Stimulated activated CD4-positive, alpha-beta T cell treated with anti-CD3 and anti-CD28 coated beads, Interleukin-15, amount 100 ng/mL, for 1 hour (primary cell): ENCODE results near the gene AARS2.
"Not testable (repeated sequence)": the region's sequence is repeated elsewhere in the genome, so short reads cannot be mapped to it uniquely, and the experiment has no call there.

Source experiments
- DNase-seq, 2 donors: peaks; one replicate each; pipeline ENCODE4 v3.0.0-alpha.2; 2020; ENCODE audit warnings: low read depth in 1 of 2, low spot score in 1 of 2

Gene AARS2

DNA sequence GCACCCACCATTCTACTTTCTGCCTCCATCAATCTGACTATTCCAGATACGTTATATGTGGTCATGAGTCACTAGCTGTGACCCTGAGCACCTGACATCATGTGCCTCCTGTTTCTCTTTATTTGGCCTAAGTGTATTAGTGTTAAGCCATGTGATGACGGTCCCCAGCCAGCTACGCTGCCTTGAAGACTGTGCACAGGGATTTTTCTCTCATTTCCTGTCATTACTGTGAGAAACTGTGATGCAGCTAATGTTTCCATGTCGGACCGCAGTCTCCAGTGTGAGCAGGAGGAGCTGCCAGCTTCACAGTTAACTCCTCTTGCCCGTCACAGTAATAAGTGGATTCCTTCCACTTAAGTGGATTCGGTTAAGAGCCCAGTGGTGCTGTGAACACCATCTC lies 19.4 kb upstream of the AARS2 start:
- no peak for DNase-seq

GRCh38 chr6:44329858-44330257 lies 16.7 kb upstream of the AARS2 start:
- no peak for DNase-seq

- DNase-seq, result not testable (repeated sequence)
These were observed 15.1 kb upstream of the AARS2 start for GRCh38 chr6:44328203-44328602.

DNA sequence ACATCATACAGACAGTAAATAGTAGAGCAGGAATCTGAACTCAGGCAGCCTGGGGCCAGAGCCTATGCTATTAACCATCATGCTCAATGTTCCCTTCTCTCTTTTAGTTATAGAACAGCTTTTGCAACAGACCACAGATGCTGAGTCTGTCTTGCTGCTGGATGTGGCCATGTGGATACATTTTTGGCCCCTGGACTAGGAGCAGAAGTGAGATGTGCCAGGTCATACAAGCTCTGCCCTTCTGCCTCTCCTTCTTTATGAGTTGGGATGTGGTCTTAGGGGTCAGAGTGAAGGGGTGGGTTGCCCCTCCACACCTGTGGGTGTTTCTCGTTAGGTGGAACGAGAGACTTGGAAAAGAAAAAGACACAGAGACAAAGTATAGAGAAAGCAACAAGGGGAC lies 14.6 kb upstream of the AARS2 start:
- no peak for DNase-seq

DNA sequence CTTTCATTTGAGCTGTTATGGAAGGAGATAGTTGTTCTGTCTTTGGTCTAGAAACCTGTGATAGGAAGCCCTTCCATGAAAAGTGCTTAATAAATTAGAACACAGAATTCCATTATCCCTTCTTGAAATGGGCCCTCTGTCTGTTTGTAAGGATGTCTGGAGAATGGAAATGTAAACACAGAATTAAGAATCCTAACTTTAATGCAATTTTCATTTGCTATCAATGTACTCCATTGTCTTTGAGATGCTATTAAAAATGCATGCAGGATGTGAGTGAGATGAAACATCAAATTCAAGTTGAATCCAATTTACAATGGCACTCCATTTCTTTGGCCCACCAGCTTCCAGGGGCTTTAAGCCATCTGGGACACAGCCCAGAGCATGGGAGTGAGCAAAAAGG lies 13.9 kb upstream of the AARS2 start:
- no peak for DNase-seq

GRCh38 chr6:44321210-44321609 lies 8.1 kb upstream of the AARS2 start:
- no peak for DNase-seq

DNA sequence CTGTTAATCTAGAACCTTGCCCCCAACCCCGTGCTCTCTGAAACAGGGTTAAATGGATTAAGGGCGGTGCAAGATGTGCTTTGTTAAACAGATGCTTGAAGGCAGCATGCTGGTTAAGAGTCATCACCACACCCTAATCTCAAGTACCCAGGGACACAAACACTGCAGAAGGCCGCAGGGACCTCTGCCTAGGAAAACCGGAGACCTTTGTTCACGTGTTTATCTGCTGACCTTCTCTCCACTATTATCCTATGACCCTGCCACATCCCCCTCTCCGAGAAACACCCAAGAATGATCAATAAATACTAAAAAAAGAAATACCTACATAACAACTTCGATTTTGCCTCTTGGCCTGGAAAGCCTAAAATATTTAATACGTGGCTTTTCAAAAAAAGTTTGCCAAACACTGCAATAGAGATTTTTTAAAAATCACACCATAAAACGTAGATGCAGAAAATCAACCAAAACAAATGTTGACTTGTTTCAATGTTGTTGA lies 4.0 kb upstream of the AARS2 start:
- DNase-seq, result not testable (repeated sequence)

DNA sequence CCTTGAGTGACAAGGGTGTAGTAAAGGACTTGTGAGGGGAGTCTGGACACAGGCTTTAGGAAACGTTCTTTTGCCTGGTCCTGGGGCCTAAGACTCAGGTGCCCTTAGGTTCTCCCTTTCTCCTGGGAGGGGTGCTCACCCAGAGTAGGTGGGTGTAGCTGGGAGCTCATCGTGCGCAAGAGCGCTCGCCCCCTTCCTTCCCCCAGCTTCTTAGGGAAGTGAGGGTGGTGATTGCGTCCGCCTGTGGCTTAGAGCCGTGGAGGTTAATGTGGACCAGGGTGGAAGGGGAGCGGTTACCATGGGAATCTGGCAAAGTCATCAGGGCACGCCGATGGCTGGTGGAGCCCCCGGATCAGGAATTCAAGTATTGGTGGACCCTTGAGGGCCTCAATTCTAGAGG lies 3.3 kb upstream of the AARS2 start:
- no peak for DNase-seq

GRCh38 chr6:44315951-44316350 lies 2.8 kb upstream of the AARS2 start:
- no peak for DNase-seq

- no peak for DNase-seq
These were observed 2.4 kb upstream of the AARS2 start for GRCh38 chr6:44315516-44315915.

DNA sequence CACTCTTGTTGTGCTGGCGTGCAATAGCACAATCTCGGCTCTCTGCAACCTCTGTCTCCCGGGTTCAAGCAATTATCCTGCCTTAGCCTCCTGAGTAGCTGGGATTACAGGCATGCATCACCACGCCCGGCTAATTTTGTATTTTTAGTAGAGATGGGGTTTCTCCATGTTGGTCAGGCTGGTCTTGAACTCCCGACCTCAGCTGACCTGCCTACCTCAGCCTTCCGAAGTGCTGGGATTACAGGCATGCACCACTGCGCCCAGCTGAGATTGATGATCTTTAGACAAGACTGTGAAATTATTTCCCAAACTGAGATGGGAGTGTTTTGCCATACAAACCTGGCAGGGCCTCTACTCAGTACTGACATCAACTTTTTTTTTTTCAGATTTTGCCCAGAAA lies 1.5 kb upstream of the AARS2 start:
- not testable (repeated sequence) for DNase-seq

DNA sequence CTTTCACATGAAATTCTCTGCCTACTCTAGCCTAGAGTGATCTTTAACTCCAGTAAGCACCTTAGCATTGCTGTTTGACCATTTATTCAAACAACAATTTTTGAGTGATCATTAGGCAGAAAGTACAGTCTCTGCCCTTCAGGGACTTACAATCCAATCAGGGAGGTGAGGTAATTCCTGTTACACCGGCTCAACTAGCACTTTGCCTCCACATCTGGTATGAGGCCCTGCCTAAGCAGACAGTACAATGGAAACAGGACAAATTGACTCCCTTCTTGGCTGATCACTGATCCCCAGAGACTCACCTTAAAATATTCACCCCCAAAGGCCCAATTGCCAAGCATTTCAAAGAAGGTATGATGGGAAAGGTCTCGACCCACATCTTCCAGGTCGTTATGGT lies 1.4 kb downstream of the AARS2 start:
- no peak for DNase-seq

- no peak for DNase-seq
These were observed 1.8 kb downstream of the AARS2 start for GRCh38 chr6:44311304-44311703.

- no peak for DNase-seq
These were observed 2.9 kb downstream of the AARS2 start for GRCh38 chr6:44310241-44310640.

GRCh38 chr6:44309631-44310030 lies 3.5 kb downstream of the AARS2 start:
- DNase-seq, result no peak

DNA sequence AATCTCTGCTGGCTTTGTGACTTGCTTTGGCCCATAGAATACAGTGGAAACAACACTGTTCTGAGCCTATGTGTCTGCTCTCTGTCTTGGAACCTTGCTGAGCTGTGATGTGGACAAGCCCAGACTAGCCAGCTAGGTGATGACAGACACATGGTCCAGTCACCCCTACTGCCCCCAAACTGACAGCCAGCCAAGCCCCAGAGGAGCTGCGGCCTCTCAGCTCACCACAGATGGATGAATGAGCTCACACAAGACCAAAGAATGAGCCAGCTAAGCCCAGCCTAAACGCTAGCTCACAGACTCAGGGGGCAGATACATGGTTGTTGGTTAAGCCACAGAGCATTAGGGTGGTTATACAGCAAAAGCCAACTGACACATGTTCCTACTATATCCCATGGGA lies 4.1 kb downstream of the AARS2 start:
- DNase-seq, result no peak

- no peak for DNase-seq
These were observed 5.9 kb downstream of the AARS2 start for GRCh38 chr6:44307217-44307616.

DNA sequence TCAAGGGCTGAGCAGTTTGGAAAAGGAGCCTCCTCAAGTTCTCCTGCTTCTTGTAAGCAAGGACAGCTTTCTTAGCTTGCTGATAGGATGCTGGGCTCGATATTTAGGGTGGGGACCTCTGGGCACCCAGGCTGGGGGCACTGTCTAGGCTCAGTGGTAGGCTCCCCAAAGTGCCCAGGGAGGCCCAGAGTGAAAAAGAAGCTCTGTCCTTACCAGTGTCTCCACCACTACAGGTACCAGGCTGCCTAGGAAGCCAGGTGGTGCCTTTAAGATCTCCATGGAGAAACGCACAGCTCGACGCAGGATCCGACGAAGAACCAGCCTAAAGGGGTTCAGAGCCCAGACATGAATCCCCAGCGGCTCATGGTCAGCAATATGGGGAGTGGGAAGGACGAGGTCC lies 6.4 kb downstream of the AARS2 start:
- no peak for DNase-seq

DNA sequence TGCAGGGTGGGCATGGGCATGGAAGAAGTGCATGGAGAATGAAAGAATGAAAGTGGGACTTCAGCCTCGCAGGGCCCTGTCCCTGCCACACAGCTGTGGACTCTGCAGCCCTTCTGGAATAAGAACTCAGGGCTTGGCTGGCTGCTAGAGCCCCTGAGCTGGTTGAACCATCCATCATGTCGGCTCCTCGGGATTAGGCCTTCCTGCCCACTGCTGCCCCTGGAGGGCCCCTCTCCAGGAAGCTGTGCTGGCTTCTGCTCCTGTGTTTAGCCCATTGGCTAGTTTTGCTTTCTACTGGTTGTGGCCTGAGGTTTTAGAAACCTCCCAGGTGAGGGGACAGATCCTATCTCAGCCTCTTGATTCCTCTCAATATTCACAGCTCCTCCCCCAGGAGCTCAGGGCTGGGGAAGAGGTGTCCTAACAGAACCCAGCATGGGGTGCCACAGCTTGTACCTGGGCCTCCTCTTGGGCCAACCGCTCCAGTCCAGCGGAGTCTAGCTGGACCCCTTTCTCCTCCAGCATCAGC lies 7.9 kb downstream of the AARS2 start:
- no peak for DNase-seq

DNA sequence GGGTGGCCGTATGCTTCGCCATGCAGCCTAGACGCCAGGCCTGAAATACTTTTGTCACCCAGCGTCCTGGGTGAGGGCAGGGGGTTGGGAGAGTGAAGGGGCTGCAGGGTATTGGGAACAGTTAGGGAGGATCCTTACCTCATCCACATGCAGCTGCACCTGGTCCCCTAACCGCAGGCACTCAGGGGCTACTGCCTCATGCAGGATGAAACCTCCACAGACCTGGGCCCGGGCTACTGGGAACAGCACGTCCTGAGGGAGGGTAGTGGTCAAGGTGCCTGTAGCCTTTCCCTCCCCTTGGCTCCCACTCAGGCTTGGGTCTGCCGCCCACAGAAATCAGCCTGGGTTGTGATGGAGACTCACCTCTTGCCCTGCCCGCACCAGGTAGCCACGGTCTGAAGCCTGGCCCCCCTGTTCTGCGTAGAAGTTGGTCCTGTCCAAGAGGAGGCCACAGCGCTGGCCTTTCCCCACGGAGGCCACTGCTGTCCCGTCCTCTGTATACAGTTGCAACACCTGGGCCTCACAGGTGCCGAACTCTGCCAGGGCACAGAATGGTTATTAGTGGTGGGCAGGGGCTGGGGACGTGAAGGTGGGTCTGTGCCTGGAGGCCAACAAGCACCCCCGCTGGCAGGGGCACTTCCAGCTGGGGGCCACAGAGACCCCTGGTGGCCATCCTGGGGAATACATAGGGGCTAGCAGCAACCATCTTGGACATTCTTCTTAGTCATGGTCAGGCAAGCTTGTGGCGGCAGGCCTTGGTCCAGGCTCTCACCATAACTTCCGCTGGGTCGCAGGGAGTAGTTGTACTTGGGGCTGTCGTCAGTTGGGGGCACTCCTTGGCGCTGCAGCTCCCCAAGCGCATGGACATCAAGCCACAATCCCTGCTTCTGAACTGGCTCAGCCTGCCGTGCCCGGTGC lies 8.6 kb downstream of the AARS2 start:
- DNase-seq, result no peak

- no peak for DNase-seq
These were observed 9.3 kb downstream of the AARS2 start for GRCh38 chr6:44303842-44304241.

GRCh38 chr6:44302856-44303255 lies 10.3 kb downstream of the AARS2 start:
- no peak for DNase-seq
